DMS79 treated with DMSO at 0.1 percent for 48 hours (cell line): Measurements from ENCODE around the gene DR1.

Experiments used
- DNase-seq: peaks from one replicate; lab custom pipeline; 2025; lab: John Stamatoyannopoulos, UW

The DR1 gene

GRCh38 chr1:93345633-93346420 is at the start of gene DR1:
Gene DR1, plus strand, starts transcription at chr1:93345907. Its CDS starts 739 bp downstream, at chr1:93346646.
- DNase-seq = peak; percentile 78

GRCh38 chr1:93296555-93297154 is 49.1 kb upstream of the DR1 start:
- DNase-seq = no peak

- no peak for DNase-seq
Measured at GRCh38 chr1:93301131-93301530, 44.6 kb upstream of the DR1 start.

GRCh38 chr1:93302078-93302477 is 43.6 kb upstream of the DR1 start:
- no peak for DNase-seq

- peak; percentile 46 for DNase-seq
Measured at GRCh38 chr1:93304716-93305138, 41.0 kb upstream of the DR1 start.

- no peak for DNase-seq
Measured at GRCh38 chr1:93306920-93307319, 38.8 kb upstream of the DR1 start.

- no peak for DNase-seq
Measured at GRCh38 chr1:93313026-93313425, 32.7 kb upstream of the DR1 start.

GRCh38 chr1:93317207-93317606 is 28.5 kb upstream of the DR1 start:
- no peak for DNase-seq

- no peak for DNase-seq
Measured at GRCh38 chr1:93317943-93318342, 27.8 kb upstream of the DR1 start.

- no peak for DNase-seq
Measured at GRCh38 chr1:93321720-93322119, 24.0 kb upstream of the DR1 start.

GRCh38 chr1:93322349-93322748 is 23.4 kb upstream of the DR1 start:
- DNase-seq = no peak

- no peak for DNase-seq
Measured at GRCh38 chr1:93323185-93323820, 22.4 kb upstream of the DR1 start.

- DNase-seq = no peak
Measured at GRCh38 chr1:93324486-93325464, 20.9 kb upstream of the DR1 start.

- no peak for DNase-seq
Measured at GRCh38 chr1:93328809-93329760, 16.6 kb upstream of the DR1 start.

- no peak for DNase-seq
Measured at GRCh38 chr1:93330196-93330595, 15.5 kb upstream of the DR1 start.

GRCh38 chr1:93330617-93331016 is 15.1 kb upstream of the DR1 start:
- DNase-seq = no peak

GRCh38 chr1:93331412-93331811 is 14.3 kb upstream of the DR1 start:
- no peak for DNase-seq

GRCh38 chr1:93332368-93332767 is 13.3 kb upstream of the DR1 start:
- DNase-seq = no peak

GRCh38 chr1:93338387-93339146 is 7.1 kb upstream of the DR1 start:
- DNase-seq = no peak

- no peak for DNase-seq
Measured at GRCh38 chr1:93339171-93339697, 6.5 kb upstream of the DR1 start.
